ENCODE measurements around the gene EVL.
A peak's percentile ranks its signal among the peaks of the same experiment; 100 is the strongest.
"Not testable (repeated sequence)": the region's sequence is repeated elsewhere in the genome, so short reads cannot be mapped to it uniquely, and the experiment has no call there.

Gene EVL

DNA sequence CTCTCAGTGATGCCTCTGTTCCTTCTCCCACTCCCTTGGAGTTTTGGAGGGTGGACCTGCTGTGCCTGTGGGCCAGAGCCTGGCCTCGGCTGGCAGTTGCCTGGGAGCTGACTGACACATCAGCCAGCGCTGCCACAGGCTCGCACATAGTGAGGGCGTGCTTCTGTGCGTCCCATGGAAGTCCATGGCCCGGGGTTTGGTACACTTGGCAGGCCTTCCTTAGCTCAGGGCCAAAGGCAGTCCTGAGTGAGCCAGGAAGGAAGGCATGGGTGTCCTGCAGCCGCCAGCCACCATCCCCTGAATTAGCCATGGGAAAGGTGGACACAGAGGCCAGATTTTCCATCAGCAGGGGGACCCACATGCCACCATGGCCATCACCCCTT lies 95.3 kb downstream of the EVL start:
- Mint-ChIP-seq H3K4me1 (ENCODE audit: low read depth) (peaks cover 8% of the 10 kb centered on the region), H3K27ac (no peak overlapping the region), H3K27me3 (peaks cover 33% of the 10 kb centered on the region), H3K9me3 (no peaks in the 10 kb centered on the region), H3K36me3 (ENCODE audit: low read depth) (no peaks in the 10 kb centered on the region), H3K4me3 (no peak overlapping the region)
- no peak for DNase-seq

DNA sequence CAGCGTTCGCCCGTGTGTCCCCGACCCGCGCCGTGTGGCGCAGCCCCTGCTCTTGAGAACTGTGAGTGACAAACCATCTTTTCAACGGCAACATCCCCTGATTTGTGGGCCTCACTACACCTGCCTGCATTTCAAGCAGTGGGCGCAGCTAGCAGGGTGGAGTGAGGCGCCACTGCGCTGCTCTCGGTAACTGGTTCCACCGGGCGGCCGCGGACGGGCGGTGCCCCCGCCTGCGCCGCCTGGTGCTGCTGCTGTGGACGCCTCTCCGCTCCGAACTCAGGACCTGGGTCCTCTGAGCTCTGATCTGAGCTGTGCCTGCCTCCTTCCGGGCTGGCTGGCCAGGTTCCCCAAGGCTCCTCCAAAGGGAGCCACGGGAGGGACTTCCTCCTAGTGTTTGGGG lies 100.2 kb downstream of the EVL start:
- H3K9me3 Mint-ChIP-seq = no peaks in the 10 kb centered on the region
- H3K27me3 Mint-ChIP-seq = peaks cover 11% of the 10 kb centered on the region
- no peak overlapping the region for H3K4me3 Mint-ChIP-seq
- peaks cover 11% of the 10 kb centered on the region for H3K4me1 Mint-ChIP-seq (ENCODE audit: low read depth)
- H3K27ac Mint-ChIP-seq = peak overlapping the region; percentile 30
- H3K36me3 Mint-ChIP-seq (ENCODE audit: low read depth) = no peaks in the 10 kb centered on the region
- no peak for DNase-seq

DNA sequence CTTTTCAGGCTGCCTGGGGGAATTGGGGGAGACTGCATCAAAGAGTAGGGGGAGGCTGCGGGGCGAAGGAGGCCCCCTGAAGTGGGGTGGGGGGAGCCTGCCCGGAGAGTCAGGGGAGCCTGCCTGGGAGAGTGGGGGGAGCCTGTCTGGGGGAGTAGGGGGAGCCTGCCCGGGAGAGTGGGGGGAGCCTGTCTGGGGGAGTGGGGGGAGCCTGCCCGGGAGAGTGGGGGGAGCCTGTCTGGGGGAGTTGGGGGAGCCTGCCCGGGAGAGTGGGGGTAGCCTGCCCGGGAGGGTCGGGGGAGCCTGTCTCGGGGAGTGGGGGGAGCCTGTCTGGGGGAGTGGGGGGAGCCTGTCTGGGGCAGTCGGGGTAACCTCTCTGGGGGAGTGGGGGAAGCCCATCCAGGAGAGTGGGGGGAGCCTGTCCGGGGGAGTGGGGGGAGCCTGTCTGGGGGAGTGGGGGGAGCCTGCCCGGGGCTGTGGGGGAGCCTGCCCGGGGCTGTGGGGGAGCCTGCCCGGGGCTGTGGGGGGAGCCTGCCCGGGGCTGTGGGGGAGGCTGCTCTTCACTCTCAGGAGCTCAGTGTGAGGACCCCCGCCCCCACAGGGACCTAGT lies 100.7 kb downstream of the EVL start:
- Mint-ChIP-seq H3K36me3 (ENCODE audit: low read depth) (no peaks in the 10 kb centered on the region), H3K4me1 (ENCODE audit: low read depth) (peaks cover 11% of the 10 kb centered on the region), H3K4me3 (peak overlapping the region; percentile 66), H3K9me3 (no peaks in the 10 kb centered on the region), H3K27ac (peak overlapping the region; percentile 35), H3K27me3 (peaks cover 7% of the 10 kb centered on the region)
- DNase-seq = no peak

DNA sequence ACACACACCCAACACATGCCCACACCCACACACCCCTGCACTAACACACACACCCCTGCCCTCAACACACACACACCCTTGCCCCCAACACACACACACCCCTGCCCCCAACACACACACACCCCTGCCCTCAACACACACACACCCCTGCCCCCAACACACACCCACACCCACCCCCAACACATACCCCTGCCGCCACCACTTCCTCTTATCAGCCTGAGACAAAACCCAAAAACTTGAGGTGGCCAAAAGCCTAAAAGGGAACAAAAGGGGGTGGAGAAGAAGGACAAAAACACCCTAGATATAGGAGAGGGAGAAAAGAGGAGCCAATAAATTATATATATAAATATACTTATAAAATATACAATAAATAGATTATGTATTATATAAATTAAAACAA lies 103.3 kb downstream of the EVL start:
- Mint-ChIP-seq H3K27ac (no peak overlapping the region), H3K36me3 (ENCODE audit: low read depth) (no peaks in the 10 kb centered on the region), H3K27me3 (peaks cover 7% of the 10 kb centered on the region), H3K4me3 (no peak overlapping the region), H3K9me3 (no peaks in the 10 kb centered on the region), H3K4me1 (ENCODE audit: low read depth) (peaks cover 11% of the 10 kb centered on the region)
- no peak for DNase-seq

DNA sequence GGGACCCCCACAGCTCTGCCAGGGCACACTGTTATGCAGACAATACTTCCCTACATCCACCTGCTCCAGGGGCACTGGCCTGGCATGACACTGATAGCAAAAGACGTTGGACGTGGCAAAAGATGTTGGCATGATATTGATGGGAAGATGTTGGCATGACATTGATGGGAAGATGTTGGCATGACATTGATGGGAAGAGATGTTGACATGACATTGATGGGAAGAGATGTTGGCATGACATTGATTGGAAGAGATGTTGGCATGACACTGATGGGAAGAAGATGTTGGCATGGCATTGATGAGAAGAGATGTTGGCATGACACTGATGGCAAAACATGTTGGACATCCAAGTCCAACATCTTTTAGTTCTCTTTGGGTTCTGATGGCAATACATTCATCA lies 105.7 kb downstream of the EVL start:
- DNase-seq = no peak
- Mint-ChIP-seq H3K36me3 (ENCODE audit: low read depth) (no peaks in the 10 kb centered on the region), H3K27me3 (peaks cover 7% of the 10 kb centered on the region), H3K4me1 (ENCODE audit: low read depth) (peaks cover 8% of the 10 kb centered on the region), H3K9me3 (no peaks in the 10 kb centered on the region), H3K27ac (no peak overlapping the region), H3K4me3 (no peak overlapping the region)

DNA sequence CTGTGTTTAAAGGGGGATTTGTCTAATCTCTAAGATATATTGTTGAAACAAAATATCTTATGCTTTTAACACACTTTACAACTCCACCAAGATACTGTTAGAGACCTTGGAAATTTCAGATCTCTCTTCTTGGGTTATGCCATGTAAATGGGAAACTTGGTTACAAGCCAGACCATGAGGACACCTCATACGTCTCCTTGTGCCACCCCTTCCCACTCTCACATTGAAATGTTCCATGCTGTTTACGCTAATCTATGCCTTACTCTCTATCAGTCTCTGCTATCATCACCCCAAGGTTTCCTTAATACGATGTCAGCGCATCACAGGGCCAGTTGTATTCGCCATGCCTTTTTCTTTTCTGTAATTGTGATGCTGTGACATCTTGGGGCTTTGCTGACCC lies 107.6 kb downstream of the EVL start:
- Mint-ChIP-seq H3K36me3 (ENCODE audit: low read depth) (no peaks in the 10 kb centered on the region), H3K27ac (no peak overlapping the region), H3K9me3 (no peaks in the 10 kb centered on the region), H3K27me3 (no peaks in the 10 kb centered on the region), H3K4me3 (no peak overlapping the region), H3K4me1 (ENCODE audit: low read depth) (peaks cover 1% of the 10 kb centered on the region)
- no peak for DNase-seq

DNA sequence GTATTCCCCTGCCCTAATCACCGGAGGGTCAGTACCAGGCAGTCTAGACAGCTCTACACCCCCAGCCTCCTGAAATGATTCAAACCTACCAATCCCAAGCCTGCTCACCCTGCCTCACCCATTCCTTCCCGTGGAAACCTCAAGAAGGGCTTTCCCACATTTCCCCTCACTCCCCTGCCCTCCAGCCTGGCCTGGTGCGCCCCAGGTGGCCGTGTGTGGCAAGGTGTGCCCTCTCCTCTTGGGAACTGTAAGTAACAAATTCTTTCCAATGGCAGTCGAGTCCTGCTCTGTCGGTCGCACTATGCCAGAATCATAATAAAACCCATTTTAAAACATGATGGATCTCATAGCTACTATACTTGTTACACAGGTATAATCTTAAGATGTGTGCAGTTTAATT lies 108.1 kb downstream of the EVL start:
- no peaks in the 10 kb centered on the region for H3K27me3 Mint-ChIP-seq
- no peak overlapping the region for H3K27ac Mint-ChIP-seq
- no peaks in the 10 kb centered on the region for H3K36me3 Mint-ChIP-seq (ENCODE audit: low read depth)
- no peaks in the 10 kb centered on the region for H3K9me3 Mint-ChIP-seq
- no peak for DNase-seq
- H3K4me1 Mint-ChIP-seq (ENCODE audit: low read depth) = peaks cover 1% of the 10 kb centered on the region
- no peak overlapping the region for H3K4me3 Mint-ChIP-seq

DNA sequence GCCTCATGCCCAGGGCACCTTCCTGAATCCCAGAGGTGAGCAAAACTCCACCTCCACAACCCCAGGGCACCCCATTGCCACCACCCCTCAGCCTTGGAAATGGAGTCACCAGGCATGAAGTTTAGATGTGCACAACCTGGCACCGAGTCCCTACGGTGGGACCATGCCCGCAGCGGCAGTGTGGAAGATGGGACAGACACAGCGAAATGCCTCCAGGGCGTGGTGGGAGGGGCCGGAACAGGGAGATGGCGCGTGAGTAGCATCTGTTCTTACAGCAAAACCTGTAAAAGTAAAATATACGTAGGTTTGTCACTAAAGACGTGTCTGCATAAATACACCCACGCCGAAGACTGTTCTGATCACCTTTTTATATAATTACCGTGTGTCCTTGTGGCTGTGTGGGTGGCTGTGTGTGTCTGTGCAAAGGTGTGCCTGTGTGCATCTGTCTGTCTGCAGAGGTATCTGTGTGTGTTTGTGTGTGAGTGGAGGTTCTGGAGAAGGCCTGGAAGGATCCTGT lies 111.6 kb downstream of the EVL start:
- H3K27ac Mint-ChIP-seq = no peak overlapping the region
- no peaks in the 10 kb centered on the region for H3K27me3 Mint-ChIP-seq
- DNase-seq = no peak
- H3K36me3 Mint-ChIP-seq (ENCODE audit: low read depth) = no peaks in the 10 kb centered on the region
- no peak overlapping the region for H3K4me3 Mint-ChIP-seq
- no peaks in the 10 kb centered on the region for H3K4me1 Mint-ChIP-seq (ENCODE audit: low read depth)
- H3K9me3 Mint-ChIP-seq = no peaks in the 10 kb centered on the region

DNA sequence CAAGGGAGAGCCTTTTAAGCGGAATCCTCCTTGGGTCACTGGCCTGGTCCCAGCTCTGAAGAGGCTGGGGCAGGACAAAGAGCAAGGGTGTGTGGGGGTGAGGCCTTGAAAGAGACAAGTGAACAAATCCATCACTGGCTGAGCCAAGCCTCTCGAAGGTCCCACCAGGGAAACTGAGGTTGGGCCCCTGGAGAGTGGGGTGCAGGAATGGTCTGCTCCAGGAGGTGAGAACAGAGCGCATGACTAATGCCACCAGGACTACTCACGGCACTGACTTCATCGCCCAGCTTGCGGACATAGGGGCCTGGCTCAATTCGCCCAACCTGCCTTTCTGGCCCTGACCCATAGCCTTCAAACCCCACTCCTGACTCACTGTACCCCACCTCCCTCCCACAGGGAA lies 113.5 kb downstream of the EVL start:
- Mint-ChIP-seq H3K4me1 (ENCODE audit: low read depth) (no peaks in the 10 kb centered on the region), H3K4me3 (no peak overlapping the region), H3K27ac (no peak overlapping the region), H3K36me3 (ENCODE audit: low read depth) (no peaks in the 10 kb centered on the region), H3K9me3 (no peaks in the 10 kb centered on the region), H3K27me3 (no peaks in the 10 kb centered on the region)
- DNase-seq = no peak

DNA sequence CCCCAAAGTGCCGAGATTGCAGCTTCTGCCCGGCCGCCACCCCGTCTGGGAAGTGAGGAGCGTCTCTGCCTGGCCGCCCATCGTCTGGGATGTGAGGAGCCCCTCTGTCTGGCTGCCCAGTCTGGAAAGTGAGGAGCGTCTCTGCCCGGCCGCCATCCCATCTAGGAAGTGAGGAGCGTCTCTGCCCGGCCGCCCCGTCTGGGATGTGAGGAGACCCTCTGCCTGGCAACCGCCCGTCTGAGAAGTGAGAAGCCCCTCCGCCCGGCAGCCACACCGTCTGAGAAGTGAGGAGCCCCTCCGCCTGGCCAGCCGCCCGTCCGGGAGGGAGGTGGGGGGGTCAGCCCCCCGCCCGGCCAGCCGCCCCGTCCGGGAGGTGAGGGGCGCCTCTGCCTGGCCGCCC lies 115.4 kb downstream of the EVL start:
- H3K36me3 Mint-ChIP-seq (ENCODE audit: low read depth); H3K4me3 Mint-ChIP-seq; H3K9me3 Mint-ChIP-seq; DNase-seq; H3K27ac Mint-ChIP-seq; H3K4me1 Mint-ChIP-seq (ENCODE audit: low read depth); H3K27me3 Mint-ChIP-seq: not testable (repeated sequence)

DNA sequence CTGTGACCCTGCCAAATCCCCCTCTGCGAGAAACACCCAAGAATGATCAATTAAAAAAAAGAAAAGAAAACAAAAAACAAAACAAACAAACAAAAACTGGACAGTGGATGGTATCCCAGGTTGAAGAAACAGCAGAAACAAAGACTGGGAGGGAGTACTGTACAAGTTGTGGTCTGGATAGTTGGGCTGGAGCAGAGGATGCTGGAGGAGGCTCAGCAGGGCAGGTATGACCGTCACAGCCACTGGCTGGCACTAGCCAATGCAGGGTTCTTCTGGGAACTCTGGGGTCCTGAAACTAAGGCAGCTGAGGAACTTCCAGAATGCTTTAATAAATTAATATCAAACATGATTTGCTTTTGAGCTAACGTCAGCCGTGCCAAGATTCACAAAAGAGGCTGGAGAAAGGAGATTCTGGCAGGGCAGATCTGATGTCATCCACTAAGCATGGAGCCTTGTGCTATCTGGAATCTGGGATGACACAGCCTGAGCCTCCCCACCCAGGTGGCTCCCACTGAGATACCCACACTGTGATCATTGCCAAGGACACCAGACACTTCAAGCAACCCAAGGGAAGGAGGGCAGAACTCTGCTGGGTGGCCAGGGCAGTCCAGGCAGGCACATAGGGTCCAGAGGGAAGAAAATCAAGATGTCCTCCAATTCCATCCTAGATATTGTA lies 116.8 kb downstream of the EVL start:
- not testable (repeated sequence) for H3K4me1 Mint-ChIP-seq (ENCODE audit: low read depth); H3K27ac Mint-ChIP-seq; H3K9me3 Mint-ChIP-seq

DNA sequence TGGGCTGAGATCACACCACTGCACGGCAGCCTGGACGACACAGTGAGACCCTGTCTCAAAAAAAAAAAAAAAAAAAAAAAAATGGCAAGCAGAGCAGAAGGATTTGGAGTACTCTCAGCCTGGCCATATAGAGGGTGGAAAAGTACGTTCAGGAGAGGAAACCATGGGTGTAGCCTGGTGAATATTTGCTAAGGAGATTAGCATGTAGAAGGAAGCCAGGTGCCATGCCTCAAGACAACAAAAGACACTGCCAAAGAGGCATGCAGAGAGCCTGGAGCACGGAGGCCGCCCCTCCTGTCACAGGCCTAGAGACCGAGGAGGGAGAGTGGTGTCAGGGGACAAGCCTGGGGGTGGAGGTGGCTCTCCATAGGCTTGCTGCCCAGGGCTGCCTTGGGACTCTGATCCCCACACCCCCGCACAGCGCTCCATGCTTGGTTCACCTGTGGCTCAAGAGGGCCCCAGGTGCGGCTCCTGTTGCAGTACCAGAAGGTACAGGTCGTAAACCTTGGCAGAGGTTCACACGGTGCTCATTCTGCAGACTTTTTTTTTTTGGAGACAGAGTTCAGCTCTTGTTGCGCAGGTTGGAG lies 122.1 kb downstream of the EVL start:
- Mint-ChIP-seq H3K36me3 (ENCODE audit: low read depth) (no peaks in the 10 kb centered on the region), H3K4me3 (no peak overlapping the region), H3K4me1 (ENCODE audit: low read depth) (peaks cover 2% of the 10 kb centered on the region), H3K9me3 (no peaks in the 10 kb centered on the region), H3K27ac (no peak overlapping the region), H3K27me3 (no peaks in the 10 kb centered on the region)
- no peak for DNase-seq

More for the DNA sequence above, 116.8 kb downstream of the EVL start:
- not testable (repeated sequence) for H3K4me3 Mint-ChIP-seq; H3K36me3 Mint-ChIP-seq (ENCODE audit: low read depth); DNase-seq; H3K27me3 Mint-ChIP-seq

DNA sequence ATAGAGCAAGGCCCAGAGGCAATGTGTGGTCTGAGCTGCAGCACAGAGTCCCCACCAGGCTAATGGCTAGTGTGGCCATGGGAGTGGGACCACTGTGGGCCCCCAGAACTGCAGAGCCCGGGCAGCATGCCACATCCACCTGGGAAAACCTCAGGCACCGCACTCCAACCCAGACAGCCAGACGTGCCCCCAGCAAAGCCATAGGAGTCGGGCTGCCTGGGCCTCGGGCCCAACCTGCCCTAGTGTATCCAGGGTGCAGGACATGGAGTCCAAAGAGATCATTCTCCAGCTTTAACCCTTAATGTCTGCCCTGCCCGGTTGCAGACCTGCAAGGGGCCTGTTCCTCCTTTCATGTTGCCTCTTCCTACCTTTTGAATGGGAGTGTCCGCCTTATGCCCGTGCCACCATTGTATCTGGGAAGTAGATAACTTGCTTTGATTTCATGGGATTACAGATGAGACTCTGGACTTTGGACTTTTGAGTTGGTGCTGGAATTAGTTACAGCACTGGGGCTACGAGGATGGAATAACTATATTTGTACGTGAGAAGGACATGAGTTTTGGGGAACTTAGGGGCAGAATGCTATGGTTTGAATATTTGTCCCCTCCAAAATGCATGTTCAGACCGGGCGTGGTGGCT lies 123.3 kb downstream of the EVL start:
- Mint-ChIP-seq H3K9me3 (no peaks in the 10 kb centered on the region), H3K27ac (no peak overlapping the region), H3K36me3 (ENCODE audit: low read depth) (no peaks in the 10 kb centered on the region), H3K27me3 (no peaks in the 10 kb centered on the region), H3K4me3 (no peak overlapping the region), H3K4me1 (ENCODE audit: low read depth) (peaks cover 11% of the 10 kb centered on the region)
- no peak for DNase-seq

DNA sequence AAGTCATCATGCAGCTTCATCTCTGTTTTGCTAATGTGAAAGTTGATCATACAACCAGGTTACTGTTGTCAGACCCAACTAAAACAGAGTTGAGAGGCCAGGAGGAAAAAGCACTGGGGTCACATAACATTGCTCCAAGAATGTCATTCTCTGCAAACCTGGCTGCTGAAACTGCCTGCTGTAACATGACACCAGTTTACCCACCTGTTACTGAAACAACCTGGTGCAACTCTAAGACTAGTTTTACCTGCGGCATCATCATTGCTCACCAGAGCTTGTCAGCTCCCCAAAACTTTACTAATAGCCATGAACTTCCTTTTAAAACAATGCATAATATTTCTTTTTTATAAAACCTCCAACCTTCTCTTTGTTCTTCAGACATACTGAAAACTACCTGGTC lies 124.9 kb downstream of the EVL start:
- no peaks in the 10 kb centered on the region for H3K27me3 Mint-ChIP-seq
- no peaks in the 10 kb centered on the region for H3K9me3 Mint-ChIP-seq
- H3K36me3 Mint-ChIP-seq (ENCODE audit: low read depth) = no peaks in the 10 kb centered on the region
- peaks cover 17% of the 10 kb centered on the region for H3K4me1 Mint-ChIP-seq (ENCODE audit: low read depth)
- no peak overlapping the region for H3K4me3 Mint-ChIP-seq
- no peak overlapping the region for H3K27ac Mint-ChIP-seq
- DNase-seq = no peak
